ENCODE results near the gene TMEM26.

Gene TMEM26

DNA sequence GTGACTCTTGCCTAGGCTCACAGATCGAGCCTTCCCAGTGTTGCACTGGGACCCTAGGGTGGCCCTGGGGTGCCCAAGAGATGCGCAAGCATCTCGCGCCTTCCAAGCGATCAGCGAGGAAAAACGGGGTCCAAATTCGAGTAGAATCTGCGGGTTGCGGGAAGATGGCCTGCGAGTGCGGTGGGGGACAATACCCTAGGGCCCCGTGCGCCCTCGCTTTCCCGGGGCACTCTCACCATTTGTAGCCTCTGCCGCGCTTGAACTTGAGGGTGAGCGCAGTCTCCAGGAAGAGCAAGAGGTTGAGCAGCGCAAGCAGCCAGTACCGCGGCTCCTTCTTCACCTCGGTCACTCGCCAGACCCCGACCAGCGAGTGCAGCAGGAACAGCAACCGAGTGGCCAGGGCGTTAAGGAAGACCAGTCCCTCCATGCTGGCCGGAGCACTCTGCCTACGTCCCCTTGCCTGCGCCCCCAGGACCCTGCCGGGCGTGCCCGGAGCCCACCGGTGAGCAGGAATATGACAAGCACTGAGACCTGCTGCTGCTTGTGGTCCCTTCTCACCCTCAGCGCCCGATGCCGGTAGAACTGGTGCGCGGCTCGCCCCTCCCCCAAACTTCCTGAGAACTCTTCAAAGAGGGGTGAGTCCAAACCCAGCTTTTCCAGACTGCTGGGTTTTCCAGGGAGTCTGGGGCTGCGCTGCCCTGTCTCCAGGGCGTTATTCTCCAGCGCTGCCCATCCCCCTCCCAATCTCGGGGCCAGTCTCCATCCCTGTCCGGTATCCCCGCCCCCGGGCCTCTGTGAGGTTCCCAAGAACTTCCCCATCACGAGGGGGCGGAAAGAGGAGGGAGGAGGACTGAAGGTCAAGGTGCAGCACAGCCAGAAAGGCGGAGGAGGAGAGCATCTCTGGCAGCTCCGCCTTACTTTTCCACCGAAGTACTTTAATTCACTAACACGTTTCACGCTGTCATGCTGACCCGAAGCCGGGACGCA lies at the start of gene TMEM26:
TMEM26 (minus strand) TSS at position 727 of the 987 bp plus-strand sequence; CDS start at position 427, 300 bp downstream.
- Histone ChIP-seq H3K4me3 (peak within 1 kb of the TSS; percentile 71), H3K27ac (no peak within 1 kb of the TSS)
- no peak for DNase-seq (ENCODE audit: low spot score)
- TF ChIP-seq, protein P1, sequence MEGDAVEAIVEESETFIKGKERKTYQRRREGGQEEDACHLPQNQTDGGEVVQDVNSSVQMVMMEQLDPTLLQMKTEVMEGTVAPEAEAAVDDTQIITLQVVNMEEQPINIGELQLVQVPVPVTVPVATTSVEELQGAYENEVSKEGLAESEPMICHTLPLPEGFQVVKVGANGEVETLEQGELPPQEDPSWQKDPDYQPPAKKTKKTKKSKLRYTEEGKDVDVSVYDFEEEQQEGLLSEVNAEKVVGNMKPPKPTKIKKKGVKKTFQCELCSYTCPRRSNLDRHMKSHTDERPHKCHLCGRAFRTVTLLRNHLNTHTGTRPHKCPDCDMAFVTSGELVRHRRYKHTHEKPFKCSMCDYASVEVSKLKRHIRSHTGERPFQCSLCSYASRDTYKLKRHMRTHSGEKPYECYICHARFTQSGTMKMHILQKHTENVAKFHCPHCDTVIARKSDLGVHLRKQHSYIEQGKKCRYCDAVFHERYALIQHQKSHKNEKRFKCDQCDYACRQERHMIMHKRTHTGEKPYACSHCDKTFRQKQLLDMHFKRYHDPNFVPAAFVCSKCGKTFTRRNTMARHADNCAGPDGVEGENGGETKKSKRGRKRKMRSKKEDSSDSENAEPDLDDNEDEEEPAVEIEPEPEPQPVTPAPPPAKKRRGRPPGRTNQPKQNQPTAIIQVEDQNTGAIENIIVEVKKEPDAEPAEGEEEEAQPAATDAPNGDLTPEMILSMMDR (IDR thresholded peaks at IDR 0.05), result no peak

DNA sequence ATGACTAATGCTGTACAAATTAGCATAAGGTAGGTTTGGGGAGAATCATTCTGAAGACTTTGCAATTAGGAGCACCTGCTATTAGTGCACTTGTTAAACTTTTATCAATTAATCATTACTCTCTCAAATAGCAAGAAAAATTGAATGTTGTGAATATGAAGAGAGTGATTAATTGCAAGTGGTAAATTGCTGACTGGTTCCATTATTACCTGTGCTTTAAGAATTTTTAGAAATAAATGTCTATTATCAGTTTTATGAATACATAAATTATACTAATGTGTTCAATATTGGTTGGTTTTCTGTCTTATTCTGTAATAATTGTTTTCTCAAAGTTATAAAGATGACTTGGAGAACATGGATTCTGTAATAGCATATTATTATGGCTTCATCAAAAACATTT lies 47.3 kb upstream of the TMEM26 start:
- no peak for DNase-seq (ENCODE audit: low spot score)
- Histone ChIP-seq H3K27ac (no peak overlapping the region), H3K4me3 (no peak overlapping the region)
- TF ChIP-seq, protein P1 (IDR thresholded peaks at IDR 0.05), result no peak

DNA sequence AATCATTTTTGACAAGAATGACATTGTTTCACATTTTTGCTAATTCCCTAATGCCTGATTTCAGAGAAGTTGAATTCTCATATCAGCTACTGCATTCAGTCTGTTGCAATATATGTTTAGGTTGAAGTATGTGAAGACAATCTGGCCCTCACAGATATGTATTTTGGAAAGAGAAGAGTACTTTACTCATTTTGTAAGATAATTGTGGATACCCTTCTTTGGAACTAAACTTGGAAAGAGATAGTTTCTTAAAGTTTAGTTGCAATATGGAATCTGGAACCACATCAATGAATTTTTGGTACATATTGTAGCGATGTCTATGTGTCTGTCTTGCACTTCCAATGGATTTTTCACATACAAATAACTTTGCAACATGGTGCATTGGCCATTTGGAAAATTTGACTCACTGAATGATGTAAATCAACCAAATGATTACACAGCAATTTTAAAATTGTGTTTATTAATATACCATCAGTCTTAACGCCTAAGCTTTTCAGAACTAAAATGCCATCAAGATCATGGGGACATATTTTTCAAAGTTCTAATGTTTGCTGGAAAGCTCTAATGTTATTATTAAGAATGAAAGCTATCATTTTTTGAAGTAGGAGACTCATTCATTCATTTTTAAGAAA lies 39.3 kb upstream of the TMEM26 start:
- no peak for DNase-seq (ENCODE audit: low spot score)
- Histone ChIP-seq H3K27ac (no peak overlapping the region), H3K4me3 (no peak overlapping the region)
- TF ChIP-seq, protein P1 (IDR thresholded peaks at IDR 0.05), result no peak

DNA sequence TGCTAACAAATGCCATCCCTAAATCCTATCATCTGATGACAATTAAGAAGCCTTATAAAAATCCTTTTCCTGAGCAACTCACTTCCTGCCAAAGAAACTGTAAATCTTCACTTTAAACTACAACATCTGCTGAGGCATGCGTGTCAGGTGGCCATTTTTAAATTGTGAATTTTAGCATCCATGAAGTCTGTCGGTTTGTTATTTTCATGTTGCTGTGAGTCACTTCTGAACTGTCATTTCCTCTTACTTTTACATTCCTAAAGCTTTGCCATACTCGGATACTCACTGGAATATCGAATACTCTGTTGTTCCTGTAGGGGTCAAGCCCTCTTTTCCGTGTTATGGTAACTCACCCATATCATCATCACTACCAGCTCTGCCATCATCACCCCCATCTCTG lies 34.3 kb upstream of the TMEM26 start:
- H3K4me3 ChIP-seq, result no peak overlapping the region
- no peak overlapping the region for H3K27ac ChIP-seq
- DNase-seq (ENCODE audit: low spot score), result no peak
- TF ChIP-seq, protein P1 (IDR thresholded peaks at IDR 0.05), result no peak

DNA sequence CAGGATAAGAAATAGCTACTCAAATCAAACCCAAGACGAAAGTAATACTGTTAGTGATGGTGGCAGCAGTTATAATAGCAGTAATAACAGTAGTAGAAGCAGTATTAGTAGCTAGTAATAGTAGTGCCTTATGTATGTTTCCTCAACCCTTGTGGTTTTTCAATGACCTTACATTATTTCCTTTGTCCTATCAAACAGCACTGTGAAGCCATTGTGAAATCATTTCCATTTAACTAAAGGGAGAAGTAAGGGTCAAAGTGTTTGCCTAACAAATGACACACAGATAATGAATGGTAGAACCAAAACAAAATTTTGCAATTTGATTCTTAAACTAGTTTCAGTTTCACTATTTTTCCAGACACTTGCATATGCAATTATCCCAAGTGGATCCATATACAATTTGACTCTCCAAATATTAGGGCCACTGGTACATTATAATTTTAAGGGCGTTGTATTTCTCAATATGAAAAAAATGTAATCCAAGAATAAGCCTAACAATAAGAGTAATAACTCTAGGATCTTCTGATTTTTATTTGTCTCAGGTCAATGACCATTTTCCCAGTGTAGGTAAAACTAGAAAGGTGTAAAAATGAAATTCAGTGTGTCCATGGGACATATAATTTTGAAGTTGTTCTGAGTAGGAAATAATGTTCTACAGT lies 33.7 kb upstream of the TMEM26 start:
- H3K27ac ChIP-seq, result no peak overlapping the region
- TF ChIP-seq, protein P1 (IDR thresholded peaks at IDR 0.05), result no peak
- DNase-seq (ENCODE audit: low spot score), result no peak
- H3K4me3 ChIP-seq, result no peak overlapping the region

DNA sequence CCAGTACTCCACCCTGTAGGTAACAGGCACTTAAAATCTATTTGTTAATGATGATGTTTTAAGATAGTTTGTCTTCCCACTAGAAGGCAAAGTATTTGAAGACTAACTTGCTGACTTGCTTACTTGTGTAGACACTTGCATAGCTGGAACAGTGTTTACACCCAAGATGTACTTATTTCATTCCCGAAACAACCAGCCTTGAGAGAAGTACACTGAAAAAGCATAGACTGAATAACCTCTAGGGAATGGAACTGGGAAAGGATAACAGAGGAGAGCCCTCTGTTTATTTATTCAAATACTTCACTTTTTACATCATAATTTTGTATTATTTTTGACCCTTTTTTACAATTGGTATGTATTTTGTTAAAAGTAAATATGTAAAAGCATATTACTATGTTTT lies 33.1 kb upstream of the TMEM26 start:
- TF ChIP-seq, protein P1 (IDR thresholded peaks at IDR 0.05), result no peak
- Histone ChIP-seq H3K27ac (no peak overlapping the region), H3K4me3 (no peak overlapping the region)
- no peak for DNase-seq (ENCODE audit: low spot score)

Data from coronary artery (tissue), 2 donors.